ENCODE data around the gene PPP1R13L.
A peak's percentile ranks its signal among the peaks of the same experiment; 100 is the strongest.

PPP1R13L gene

GRCh38 chr19:45448425-45448756, 43.5 kb upstream of the PPP1R13L start:
- H3K27ac ChIP-seq, result no peak overlapping the region
- H3K36me3 ChIP-seq (replicated peaks), result no peaks in the 10 kb centered on the region
- in situ Hi-C loops (cut with HindIII; ENCODE audit: low pct_ligation_motif_present, low sequenced_read_pairs), result no loop called here
- TF ChIP-seq, protein P1, sequence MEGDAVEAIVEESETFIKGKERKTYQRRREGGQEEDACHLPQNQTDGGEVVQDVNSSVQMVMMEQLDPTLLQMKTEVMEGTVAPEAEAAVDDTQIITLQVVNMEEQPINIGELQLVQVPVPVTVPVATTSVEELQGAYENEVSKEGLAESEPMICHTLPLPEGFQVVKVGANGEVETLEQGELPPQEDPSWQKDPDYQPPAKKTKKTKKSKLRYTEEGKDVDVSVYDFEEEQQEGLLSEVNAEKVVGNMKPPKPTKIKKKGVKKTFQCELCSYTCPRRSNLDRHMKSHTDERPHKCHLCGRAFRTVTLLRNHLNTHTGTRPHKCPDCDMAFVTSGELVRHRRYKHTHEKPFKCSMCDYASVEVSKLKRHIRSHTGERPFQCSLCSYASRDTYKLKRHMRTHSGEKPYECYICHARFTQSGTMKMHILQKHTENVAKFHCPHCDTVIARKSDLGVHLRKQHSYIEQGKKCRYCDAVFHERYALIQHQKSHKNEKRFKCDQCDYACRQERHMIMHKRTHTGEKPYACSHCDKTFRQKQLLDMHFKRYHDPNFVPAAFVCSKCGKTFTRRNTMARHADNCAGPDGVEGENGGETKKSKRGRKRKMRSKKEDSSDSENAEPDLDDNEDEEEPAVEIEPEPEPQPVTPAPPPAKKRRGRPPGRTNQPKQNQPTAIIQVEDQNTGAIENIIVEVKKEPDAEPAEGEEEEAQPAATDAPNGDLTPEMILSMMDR (IDR thresholded peaks at IDR 0.05; ENCODE audit: low read depth, low read length, missing control alignments), result no peak
- DNase-seq, result no peak
- no peaks in the 10 kb centered on the region for H3K27me3 ChIP-seq (replicated peaks)
- H3K4me3 ChIP-seq (ENCODE audit: low read depth, low read length), result no peak overlapping the region

DNA sequence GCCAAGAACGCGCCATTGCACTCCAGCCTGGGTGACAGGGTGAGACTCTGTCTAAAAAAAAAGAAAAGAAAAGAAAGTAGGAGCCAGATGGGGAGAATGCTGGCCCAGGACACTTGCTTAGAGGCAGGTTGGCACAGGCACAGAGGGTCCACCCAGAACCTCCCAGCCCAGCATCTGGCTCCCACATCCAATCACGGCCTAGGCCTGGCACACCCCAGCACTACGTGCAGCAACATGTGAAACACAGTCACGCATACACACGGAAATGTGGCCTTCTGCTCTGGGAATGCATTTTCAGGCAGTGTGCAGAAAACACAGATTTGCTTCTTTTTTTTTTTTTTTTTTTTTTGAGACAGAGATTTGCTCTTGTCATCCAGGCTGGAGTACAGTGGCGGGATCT, 42.1 kb upstream of the PPP1R13L start:
- in situ Hi-C loops (cut with HindIII; ENCODE audit: low pct_ligation_motif_present, low sequenced_read_pairs), result no loop called here
- no peak for DNase-seq
- H3K4me3 ChIP-seq (ENCODE audit: low read depth, low read length), result no peak overlapping the region
- H3K27me3 ChIP-seq (replicated peaks), result no peaks in the 10 kb centered on the region
- no peak overlapping the region for H3K27ac ChIP-seq
- no peaks in the 10 kb centered on the region for H3K36me3 ChIP-seq (replicated peaks)
- TF ChIP-seq, protein P1 (IDR thresholded peaks at IDR 0.05; ENCODE audit: low read depth, low read length, missing control alignments), result no peak

DNA sequence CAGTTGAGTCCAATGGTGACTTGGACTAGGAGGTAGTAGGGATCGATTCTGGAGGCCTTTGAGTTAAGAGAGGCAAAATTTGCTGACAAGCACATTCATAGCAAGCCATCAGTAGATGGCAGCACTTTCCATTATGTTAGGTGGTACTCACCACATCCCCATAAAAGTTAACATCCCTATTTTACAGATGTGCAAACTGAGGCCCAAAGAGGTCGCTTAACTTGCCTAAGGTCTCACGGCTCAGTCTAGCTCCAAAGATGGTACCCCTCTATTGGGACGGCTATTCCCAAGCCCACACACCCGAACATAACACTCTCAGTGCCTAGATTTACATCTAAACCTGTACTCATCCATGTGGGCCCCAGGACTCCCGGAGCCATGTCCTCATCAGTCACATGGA, 41.4 kb upstream of the PPP1R13L start:
- DNase-seq, result no peak
- H3K27me3 ChIP-seq (replicated peaks), result no peaks in the 10 kb centered on the region
- in situ Hi-C loops (cut with HindIII; ENCODE audit: low pct_ligation_motif_present, low sequenced_read_pairs), result no loop called here
- H3K36me3 ChIP-seq (replicated peaks), result no peaks in the 10 kb centered on the region
- TF ChIP-seq, protein P1 (IDR thresholded peaks at IDR 0.05; ENCODE audit: low read depth, low read length, missing control alignments), result peak; percentile 57
- H3K27ac ChIP-seq, result no peak overlapping the region
- H3K4me3 ChIP-seq (ENCODE audit: low read depth, low read length), result no peak overlapping the region

DNA sequence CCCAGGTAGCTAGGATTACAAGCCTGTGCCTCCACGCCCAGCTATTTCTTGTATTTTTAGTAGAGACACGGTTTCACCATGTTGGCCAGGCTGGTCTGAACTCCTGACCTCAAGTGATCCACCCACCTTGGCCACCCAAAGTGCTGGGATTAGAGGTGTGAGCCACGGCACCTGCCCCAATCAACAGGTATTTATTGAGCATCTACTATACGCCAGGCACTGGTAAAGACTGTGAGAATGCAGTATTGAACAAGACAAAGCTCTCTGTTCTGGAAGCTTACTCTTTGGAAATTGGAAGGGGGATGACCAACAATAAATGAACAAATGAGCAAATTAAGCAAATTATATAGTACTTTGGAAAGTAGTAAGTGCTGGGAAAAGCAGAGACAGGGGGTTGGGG, 40.3 kb upstream of the PPP1R13L start:
- TF ChIP-seq, protein P1 (IDR thresholded peaks at IDR 0.05; ENCODE audit: low read depth, low read length, missing control alignments), result no peak
- Histone ChIP-seq H3K4me3 (ENCODE audit: low read depth, low read length) (no peak overlapping the region), H3K36me3 (replicated peaks) (no peaks in the 10 kb centered on the region), H3K27ac (peak overlapping the region; percentile 98), H3K27me3 (replicated peaks) (no peaks in the 10 kb centered on the region)
- in situ Hi-C loops (cut with HindIII; ENCODE audit: low pct_ligation_motif_present, low sequenced_read_pairs), result no loop called here
- no peak for DNase-seq

DNA sequence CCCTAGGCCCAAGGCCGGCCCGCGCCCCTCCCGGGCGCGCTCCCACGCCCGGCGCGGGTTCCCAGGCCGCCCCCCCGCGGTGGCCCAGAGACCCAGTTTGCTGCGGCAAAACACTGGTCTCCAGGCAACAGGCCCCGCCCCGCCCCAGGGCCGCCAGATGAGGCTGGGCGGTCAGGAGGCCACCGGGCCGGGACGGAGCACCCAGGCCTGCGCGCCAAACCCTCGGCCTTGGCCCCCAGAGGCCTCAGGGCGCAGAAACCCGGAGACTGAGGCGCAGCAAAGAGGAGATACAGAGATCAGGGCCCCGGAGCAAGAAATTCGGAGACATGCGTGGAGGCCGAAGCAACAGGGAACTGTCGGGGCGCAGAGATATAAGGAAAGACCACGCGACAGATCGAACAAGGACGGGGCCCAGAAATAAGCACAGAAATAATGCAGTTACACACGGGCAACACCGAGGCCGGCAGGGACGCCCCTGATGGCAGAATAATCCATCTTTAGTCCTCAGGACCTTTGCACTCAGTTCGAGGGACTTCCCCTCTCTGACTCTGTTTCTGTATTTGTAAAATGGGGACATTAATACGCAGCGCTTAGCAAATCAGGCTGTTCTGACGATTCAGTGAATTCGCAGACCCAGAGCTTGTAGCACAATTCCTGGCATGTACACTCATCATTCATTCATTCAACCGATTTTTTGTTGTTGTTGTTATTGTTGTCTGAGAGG, 39.6 kb upstream of the PPP1R13L start:
- H3K27ac ChIP-seq, result peak overlapping the region; percentile 98
- H3K36me3 ChIP-seq (replicated peaks), result no peaks in the 10 kb centered on the region
- in situ Hi-C loops (cut with HindIII; ENCODE audit: low pct_ligation_motif_present, low sequenced_read_pairs), result no loop called here
- H3K27me3 ChIP-seq (replicated peaks), result no peaks in the 10 kb centered on the region
- DNase-seq, result peak; percentile 88
- TF ChIP-seq, protein P1 (IDR thresholded peaks at IDR 0.05; ENCODE audit: low read depth, low read length, missing control alignments), result no peak
- peak overlapping the region; percentile 42 for H3K4me3 ChIP-seq (ENCODE audit: low read depth, low read length)
